ENCODE data around the gene EIF4E1B.
"Not testable (repeated sequence)": the region's sequence is repeated elsewhere in the genome, so short reads cannot be mapped to it uniquely, and the experiment has no call there.

Gene EIF4E1B

DNA sequence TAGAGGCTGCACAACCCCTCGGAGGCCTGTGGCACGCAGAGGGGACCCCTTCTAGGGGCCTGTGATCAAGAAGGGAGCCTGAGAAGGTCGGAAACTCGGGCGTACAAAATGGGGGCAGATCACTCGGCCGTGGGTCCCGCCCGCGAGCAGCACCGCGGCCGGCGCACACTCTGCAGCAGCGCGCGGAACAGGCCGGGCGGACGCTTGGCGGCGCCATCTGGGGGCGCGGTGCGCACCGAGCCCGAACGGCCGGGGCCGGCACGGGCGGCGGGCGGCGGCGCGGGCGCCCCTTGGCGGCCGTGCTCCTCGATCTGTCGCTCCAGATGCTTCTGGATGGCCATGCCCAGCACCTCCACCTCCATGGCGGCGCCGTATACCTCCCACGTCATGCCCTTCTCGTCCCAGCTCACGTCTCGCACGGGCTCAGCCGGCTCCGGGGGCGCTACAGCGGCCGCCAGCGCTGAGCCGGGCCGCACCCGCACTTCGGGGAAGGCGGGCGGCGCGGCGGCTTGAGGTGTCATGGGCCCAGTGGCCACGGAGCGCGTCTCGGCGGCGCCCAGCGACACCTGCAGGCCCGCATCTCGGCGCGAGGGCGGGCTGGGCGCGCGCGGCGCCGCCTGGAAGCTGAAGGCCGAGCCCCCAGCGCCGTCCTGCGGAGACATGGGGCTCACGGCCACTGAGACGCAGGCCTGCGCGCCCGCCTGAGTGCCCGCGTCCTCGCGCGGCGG, 33.6 kb upstream of the EIF4E1B start:
- Histone ChIP-seq H3K79me2 (ENCODE audit: insufficient read depth, low read length) (no peaks in the 10 kb centered on the region), H3K4me2 (ENCODE audit: low read depth, low read length, poor library complexity, severe bottlenecking) (no peak overlapping the region), H3F3A (ENCODE audit: low read depth) (no peaks in the 10 kb centered on the region), H2AFZ (ENCODE audit: low read length) (no peak overlapping the region), H4K20me1 (ENCODE audit: insufficient read depth, low read length, poor library complexity, severe bottlenecking) (no peaks in the 10 kb centered on the region), H3K36me3 (ENCODE audit: insufficient read depth, low read length) (no peaks in the 10 kb centered on the region), H3K9ac (ENCODE audit: low read depth, low read length, poor library complexity, severe bottlenecking) (no peak overlapping the region), H3K4me3 (ENCODE audit: low read length, poor library complexity, severe bottlenecking) (no peak overlapping the region), H3K9me3 (ENCODE audit: insufficient read depth, low read depth, low read length) (no peaks in the 10 kb centered on the region), H3K4me1 (ENCODE audit: insufficient read depth, low read length, poor library complexity, severe bottlenecking) (no peaks in the 10 kb centered on the region), H3K27me3 (ENCODE audit: insufficient read depth, low read length, poor library complexity, severe bottlenecking) (no peaks in the 10 kb centered on the region), H3K9me2 (replicated peaks; ENCODE audit: low read depth, low read length) (no peaks in the 10 kb centered on the region)
- TF ChIP-seq, protein P1, sequence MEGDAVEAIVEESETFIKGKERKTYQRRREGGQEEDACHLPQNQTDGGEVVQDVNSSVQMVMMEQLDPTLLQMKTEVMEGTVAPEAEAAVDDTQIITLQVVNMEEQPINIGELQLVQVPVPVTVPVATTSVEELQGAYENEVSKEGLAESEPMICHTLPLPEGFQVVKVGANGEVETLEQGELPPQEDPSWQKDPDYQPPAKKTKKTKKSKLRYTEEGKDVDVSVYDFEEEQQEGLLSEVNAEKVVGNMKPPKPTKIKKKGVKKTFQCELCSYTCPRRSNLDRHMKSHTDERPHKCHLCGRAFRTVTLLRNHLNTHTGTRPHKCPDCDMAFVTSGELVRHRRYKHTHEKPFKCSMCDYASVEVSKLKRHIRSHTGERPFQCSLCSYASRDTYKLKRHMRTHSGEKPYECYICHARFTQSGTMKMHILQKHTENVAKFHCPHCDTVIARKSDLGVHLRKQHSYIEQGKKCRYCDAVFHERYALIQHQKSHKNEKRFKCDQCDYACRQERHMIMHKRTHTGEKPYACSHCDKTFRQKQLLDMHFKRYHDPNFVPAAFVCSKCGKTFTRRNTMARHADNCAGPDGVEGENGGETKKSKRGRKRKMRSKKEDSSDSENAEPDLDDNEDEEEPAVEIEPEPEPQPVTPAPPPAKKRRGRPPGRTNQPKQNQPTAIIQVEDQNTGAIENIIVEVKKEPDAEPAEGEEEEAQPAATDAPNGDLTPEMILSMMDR (conservative IDR thresholded peaks at IDR 0.05; ENCODE audit: low read length): no peak
- TF ChIP-seq EZH2phosphoT487 (IDR thresholded peaks at IDR 0.05; ENCODE audit: borderline replicate concordance): no peak

DNA sequence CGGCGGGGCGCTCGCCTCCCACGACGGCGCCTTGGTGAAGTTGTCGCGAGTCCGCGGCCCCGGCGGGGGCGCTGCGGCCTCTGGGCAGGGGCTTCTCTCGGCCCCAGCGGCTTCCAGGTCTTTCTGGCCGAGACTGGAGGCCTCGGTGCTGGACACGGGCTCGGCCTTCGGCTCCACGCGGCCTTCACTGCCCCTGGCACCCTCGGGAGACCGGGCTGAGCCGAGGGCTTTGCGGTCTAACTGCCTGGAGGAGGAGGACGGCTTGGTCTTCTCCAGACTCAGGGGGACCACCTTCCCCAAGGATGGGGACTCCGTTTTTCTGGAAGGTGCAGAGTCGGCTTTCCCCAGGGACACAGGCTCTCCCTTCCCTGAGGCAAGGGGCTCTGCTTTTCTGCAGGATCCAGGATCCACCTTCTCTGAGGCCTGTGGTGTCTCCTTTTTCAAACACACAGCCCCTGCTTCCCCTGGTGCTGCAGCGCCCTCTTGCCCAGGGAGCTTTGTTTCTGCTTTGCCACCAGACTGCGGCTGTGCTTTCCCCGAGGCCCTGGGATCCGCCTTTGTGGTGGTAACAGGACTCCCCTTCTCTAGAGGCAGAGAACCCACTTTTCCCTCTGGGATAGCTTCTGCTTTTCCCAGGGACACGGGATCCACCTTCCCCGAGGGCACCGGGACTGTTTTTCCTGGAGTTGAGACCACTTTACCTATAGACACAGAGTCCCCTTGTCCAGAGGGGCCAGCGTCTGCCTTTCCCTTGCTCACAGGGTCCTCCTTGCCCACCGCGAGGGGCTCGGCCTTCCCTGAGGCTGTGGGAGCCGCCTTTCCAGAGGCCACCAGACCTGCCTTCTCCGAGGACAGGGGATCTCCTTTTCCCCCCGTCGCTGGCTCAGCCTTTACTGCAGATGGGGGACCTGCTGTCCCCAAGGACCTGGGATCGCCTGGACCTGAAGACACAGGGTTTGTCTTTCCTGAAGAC, 32.8 kb upstream of the EIF4E1B start:
- H3K4me2 ChIP-seq (ENCODE audit: low read depth, low read length, poor library complexity, severe bottlenecking): no peak overlapping the region
- no peak overlapping the region for H2AFZ ChIP-seq (ENCODE audit: low read length)
- H3K9me2 ChIP-seq (replicated peaks; ENCODE audit: low read depth, low read length): no peaks in the 10 kb centered on the region
- no peaks in the 10 kb centered on the region for H3K4me1 ChIP-seq (ENCODE audit: insufficient read depth, low read length, poor library complexity, severe bottlenecking)
- no peaks in the 10 kb centered on the region for H3K36me3 ChIP-seq (ENCODE audit: insufficient read depth, low read length)
- TF ChIP-seq, protein P1 (conservative IDR thresholded peaks at IDR 0.05; ENCODE audit: low read length): no peak
- no peak for TF ChIP-seq EZH2phosphoT487 (IDR thresholded peaks at IDR 0.05; ENCODE audit: borderline replicate concordance)
- no peaks in the 10 kb centered on the region for H3K9me3 ChIP-seq (ENCODE audit: insufficient read depth, low read depth, low read length)
- no peaks in the 10 kb centered on the region for H4K20me1 ChIP-seq (ENCODE audit: insufficient read depth, low read length, poor library complexity, severe bottlenecking)
- H3F3A ChIP-seq (ENCODE audit: low read depth): no peaks in the 10 kb centered on the region
- H3K9ac ChIP-seq (ENCODE audit: low read depth, low read length, poor library complexity, severe bottlenecking): no peak overlapping the region
- H3K27me3 ChIP-seq (ENCODE audit: insufficient read depth, low read length, poor library complexity, severe bottlenecking): no peaks in the 10 kb centered on the region
- H3K4me3 ChIP-seq (ENCODE audit: low read length, poor library complexity, severe bottlenecking): no peak overlapping the region
- no peaks in the 10 kb centered on the region for H3K79me2 ChIP-seq (ENCODE audit: insufficient read depth, low read length)

DNA sequence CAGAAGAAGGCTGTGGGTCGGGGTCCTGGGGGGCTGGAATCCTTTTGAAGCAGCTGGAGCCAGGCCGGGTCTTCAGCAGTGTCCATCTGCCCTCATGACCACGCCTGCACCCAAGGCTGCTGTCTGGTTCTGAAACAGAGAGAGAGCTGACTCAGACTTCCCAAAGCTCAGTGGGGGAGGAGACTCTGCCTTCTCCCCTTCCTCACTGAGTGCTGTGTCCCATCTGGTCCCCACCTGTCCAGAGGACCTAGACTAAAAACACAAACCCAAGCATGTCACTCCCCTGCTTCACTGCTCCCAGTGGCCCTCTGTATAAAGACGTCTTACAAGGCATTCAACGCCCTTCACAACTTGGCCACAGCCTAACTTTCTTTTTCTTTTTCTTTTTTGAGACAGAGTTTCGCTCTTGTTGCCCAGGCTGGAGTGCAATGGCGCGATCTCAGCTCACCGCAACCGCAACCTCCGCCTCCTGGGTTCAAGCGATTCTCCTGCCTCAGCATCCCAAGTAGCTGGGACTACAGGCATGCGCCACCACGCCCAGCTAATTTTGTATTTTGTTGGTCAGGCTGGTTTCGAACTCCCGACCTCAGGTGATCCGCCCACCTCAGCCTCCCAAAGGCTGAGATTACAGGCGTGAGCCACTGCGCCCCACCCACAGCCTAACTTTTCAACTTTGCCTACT, 30.6 kb upstream of the EIF4E1B start:
- H3K36me3 ChIP-seq (ENCODE audit: insufficient read depth, low read length); H3F3A ChIP-seq (ENCODE audit: low read depth); H3K4me3 ChIP-seq (ENCODE audit: low read length, poor library complexity, severe bottlenecking); H2AFZ ChIP-seq (ENCODE audit: low read length); H3K9me3 ChIP-seq (ENCODE audit: insufficient read depth, low read depth, low read length); H3K9me2 ChIP-seq (replicated peaks; ENCODE audit: low read depth, low read length); H4K20me1 ChIP-seq (ENCODE audit: insufficient read depth, low read length, poor library complexity, severe bottlenecking); H3K79me2 ChIP-seq (ENCODE audit: insufficient read depth, low read length); H3K4me2 ChIP-seq (ENCODE audit: low read depth, low read length, poor library complexity, severe bottlenecking); H3K27me3 ChIP-seq (ENCODE audit: insufficient read depth, low read length, poor library complexity, severe bottlenecking); H3K9ac ChIP-seq (ENCODE audit: low read depth, low read length, poor library complexity, severe bottlenecking); H3K4me1 ChIP-seq (ENCODE audit: insufficient read depth, low read length, poor library complexity, severe bottlenecking): not testable (repeated sequence)

All from Loucy (cell line).